ENCODE measurements around the gene TMEM131.

The TMEM131 gene

GRCh38 chr2:97936199-97936598 is 59.5 kb downstream of the TMEM131 start:
- H3K27ac ChIP-seq, result peak overlapping the region; percentile 39
- POLR2A ChIA-PET (ENCODE audit: low non-redundant PET), result no interaction called here
- peak; percentile 28 for DNase-seq (ENCODE audit: low spot score)
- TF ChIP-seq CTCF (conservative IDR thresholded peaks at IDR 0.05; ENCODE audit: low read depth), result no peak
- CTCF ChIA-PET, result interaction anchor here (0.6 kb wide), 2 partner anchors 10 to 35 kb away, joined by 3 to 4 read pairs; no protein-coding TSS in a partner anchor

GRCh38 chr2:97935719-97936161 is 60.0 kb downstream of the TMEM131 start:
- peak overlapping the region; percentile 39; the same call in 1 of the 2 replicates for H3K27ac ChIP-seq
- DNase-seq (ENCODE audit: low spot score), result no peak
- ChIA-PET CTCF (interaction anchor here (0.6 kb wide), 1 partner anchor 10 kb away, joined by 4 read pairs; no protein-coding TSS in a partner anchor), POLR2A (ENCODE audit: low non-redundant PET) (no interaction called here)
- no peak for TF ChIP-seq CTCF (conservative IDR thresholded peaks at IDR 0.05; ENCODE audit: low read depth)

GRCh38 chr2:97932975-97933662 is 62.6 kb downstream of the TMEM131 start:
- no peak for TF ChIP-seq CTCF (conservative IDR thresholded peaks at IDR 0.05; ENCODE audit: low read depth)
- CTCF ChIA-PET, result no interaction called here
- no peak overlapping the region for H3K27ac ChIP-seq
- POLR2A ChIA-PET (ENCODE audit: low non-redundant PET), result no interaction called here
- no peak for DNase-seq (ENCODE audit: low spot score)

- CTCF ChIA-PET, result no interaction called here
- POLR2A ChIA-PET (ENCODE audit: low non-redundant PET), result no interaction called here
- H3K27ac ChIP-seq, result no peak overlapping the region
- no peak for DNase-seq (ENCODE audit: low spot score)
- TF ChIP-seq CTCF (conservative IDR thresholded peaks at IDR 0.05; ENCODE audit: low read depth), result no peak
Measured at GRCh38 chr2:97931858-97932225, 63.9 kb downstream of the TMEM131 start.

- no peak for TF ChIP-seq CTCF (conservative IDR thresholded peaks at IDR 0.05; ENCODE audit: low read depth)
- H3K27ac ChIP-seq, result no peak overlapping the region
- no peak for DNase-seq (ENCODE audit: low spot score)
- CTCF ChIA-PET, result no interaction called here
- POLR2A ChIA-PET (ENCODE audit: low non-redundant PET), result no interaction called here
Measured at GRCh38 chr2:97931118-97931857, 64.5 kb downstream of the TMEM131 start.

- ChIA-PET CTCF (no interaction called here), POLR2A (ENCODE audit: low non-redundant PET) (no interaction called here)
- no peak for DNase-seq (ENCODE audit: low spot score)
- H3K27ac ChIP-seq, result no peak overlapping the region
- no peak for TF ChIP-seq CTCF (conservative IDR thresholded peaks at IDR 0.05; ENCODE audit: low read depth)
Measured at GRCh38 chr2:97928591-97928990, 67.2 kb downstream of the TMEM131 start.

All from RWPE1 (cell line).